GM23248 (cell line): ENCODE measurements around the gene CALN1.

ENCODE experiments used
- EZH2 ChIP-seq: fragments of 200-600 bp; sonication (generic); IDR thresholded peaks from 2 replicates; pipeline ENCODE4 v1.6.1; 2018; ENCODE audit warnings: antibody characterized with exemption, mild to moderate bottlenecking; ENCODE audit not compliant: insufficient read depth, poor library complexity, severe bottlenecking
- EZH2phosphoT487 ChIP-seq: fragments of 200-600 bp; sonication (generic); IDR thresholded peaks from 2 replicates; pipeline ENCODE4 v1.6.1; 2018; ENCODE audit warnings: antibody characterized with exemption, moderate library complexity, mild to moderate bottlenecking, low read depth; ENCODE audit not compliant: insufficient read depth

DNA sequence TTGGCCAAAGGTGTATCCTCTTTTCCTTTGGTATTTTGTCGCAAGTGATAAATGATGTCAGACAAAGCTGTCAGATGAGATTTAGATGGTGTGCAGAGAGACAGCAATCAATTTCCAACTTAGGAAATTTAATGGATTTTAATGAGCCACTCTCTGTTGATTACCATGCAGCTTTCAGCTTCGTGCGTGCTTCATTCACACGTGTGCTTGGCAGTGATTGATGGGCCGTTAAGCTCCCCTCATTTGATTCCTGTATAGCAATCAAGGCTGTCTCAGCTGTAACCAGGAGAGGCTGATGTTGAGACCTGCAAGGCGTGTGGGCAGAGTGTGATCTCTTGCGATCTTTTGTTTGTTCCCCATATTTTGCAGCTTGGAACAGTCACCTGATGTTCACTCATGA lies 439.6 kb downstream of the CALN1 start:
- TF ChIP-seq EZH2phosphoT487 (no peak), EZH2 (no peak)
